Activated CD8-positive, alpha-beta T cell treated with anti-CD3 and anti-CD28 coated beads for 36 hours (primary cell): ENCODE measurements around the gene ADGB. TPM values are rescaled to one million over a fixed set of nuclear protein-coding genes. Genes with fewer than 3 reads are reported as not detected.

Experiments used
- ATAC-seq: fragments of 200-7000 bp; cut with Tn5 transposase; one replicate; pipeline ENCODE4 v1.10.0; 2021; ENCODE audit warnings: mild to moderate bottlenecking, moderate library complexity
- CTCF ChIA-PET: fragments of 350-600 bp; sonication (Branson Sonifier 250); formaldehyde crosslinking; loops from one replicate; lab custom pipeline; 2021; ENCODE audit warnings: antibody characterized with exemption; lab: Charles Lee
- POLR2A ChIA-PET: fragments of 350-600 bp; sonication (Branson Sonifier 250); formaldehyde crosslinking; loops from one replicate; lab custom pipeline; 2021; ENCODE audit warnings: antibody characterized with exemption; lab: Charles Lee
- DNase-seq: peaks from one replicate; pipeline ENCODE4 v3.0.0-alpha.2; 2020
- H3K27ac Mint-ChIP-seq: one replicate; pipeline ENCODE4 v1.8.0; 2021; ENCODE audit warnings: mild to moderate bottlenecking, mixed read lengths
- H3K27me3 Mint-ChIP-seq: one replicate; pipeline ENCODE4 v1.8.0; 2021; ENCODE audit warnings: mixed read lengths
- H3K36me3 Mint-ChIP-seq: one replicate; pipeline ENCODE4 v1.8.0; 2021; ENCODE audit warnings: low read depth, mixed read lengths
- H3K4me1 Mint-ChIP-seq: one replicate; pipeline ENCODE4 v1.8.0; 2021; ENCODE audit warnings: low read depth, mixed read lengths
- H3K4me3 Mint-ChIP-seq: one replicate; pipeline ENCODE4 v1.8.0; 2021; ENCODE audit warnings: mild to moderate bottlenecking, moderate library complexity, mixed read lengths
- H3K9me3 Mint-ChIP-seq: one replicate; pipeline ENCODE4 v1.8.0; 2021; ENCODE audit warnings: mixed read lengths
- CTCF ChIP-seq: fragments of 200-600 bp; IDR thresholded peaks from one replicate; pipeline ENCODE4 v1.8.0; 2022; ENCODE audit warnings: antibody characterized with exemption, mild to moderate bottlenecking
- intact Hi-C: fragments of 100-400 bp; cut with micrococcal nuclease; formaldehyde crosslinking; loops from one replicate; pipeline ENCODE4 v1.10.0; 2022
- total RNA-seq, 2 experiments: library from RNA; stranded (reverse); gene quantifications; one replicate each; pipeline ENCODE4 v1.2.3, GENCODE V29; 2021

The ADGB gene
- total RNA-seq, 2 experiments from 2014 or later = not detected

DNA sequence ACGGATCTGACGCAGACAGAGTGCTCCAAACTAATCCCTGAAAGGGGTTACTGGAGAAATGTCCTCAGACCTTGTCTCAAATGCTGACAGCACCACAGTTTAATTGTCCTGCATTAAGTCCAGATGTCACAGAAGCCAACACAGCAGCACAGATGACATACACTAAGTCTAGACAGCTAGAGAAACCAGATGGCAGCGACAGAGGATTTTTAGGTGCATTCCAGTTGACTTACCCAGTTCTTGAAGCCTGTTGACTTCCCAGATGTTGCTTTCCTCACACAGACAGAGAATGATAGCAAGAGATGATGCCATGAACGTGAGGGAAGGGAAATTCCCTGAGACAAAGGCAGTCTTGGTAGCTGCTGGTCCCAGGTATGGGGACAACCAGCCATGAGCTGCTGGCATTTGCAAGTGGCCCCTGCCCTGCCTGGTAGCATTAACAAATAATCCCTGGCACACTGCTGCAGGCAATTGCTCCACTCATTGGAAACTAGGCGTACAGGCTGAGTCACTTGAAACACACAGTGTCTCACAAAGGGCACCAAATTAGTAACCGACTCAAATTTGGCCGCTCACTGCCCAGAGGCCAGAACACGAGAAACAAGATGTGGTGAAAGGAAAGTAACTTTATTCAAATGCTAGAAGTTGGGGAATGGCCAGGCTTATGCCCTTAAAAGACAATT, 52.2 kb downstream of the ADGB start:
- DNase-seq (no peak), ATAC-seq (no peak)
- intact Hi-C loops = no loop called here
- no peak for TF ChIP-seq CTCF
- Mint-ChIP-seq H3K4me1 (no peaks in the 10 kb centered on the region), H3K36me3 (no peaks in the 10 kb centered on the region), H3K9me3 (no peaks in the 10 kb centered on the region), H3K27ac (no peak overlapping the region), H3K4me3 (no peak overlapping the region), H3K27me3 (no peaks in the 10 kb centered on the region)
- CTCF ChIA-PET = no interaction called here
- POLR2A ChIA-PET = no interaction called here

DNA sequence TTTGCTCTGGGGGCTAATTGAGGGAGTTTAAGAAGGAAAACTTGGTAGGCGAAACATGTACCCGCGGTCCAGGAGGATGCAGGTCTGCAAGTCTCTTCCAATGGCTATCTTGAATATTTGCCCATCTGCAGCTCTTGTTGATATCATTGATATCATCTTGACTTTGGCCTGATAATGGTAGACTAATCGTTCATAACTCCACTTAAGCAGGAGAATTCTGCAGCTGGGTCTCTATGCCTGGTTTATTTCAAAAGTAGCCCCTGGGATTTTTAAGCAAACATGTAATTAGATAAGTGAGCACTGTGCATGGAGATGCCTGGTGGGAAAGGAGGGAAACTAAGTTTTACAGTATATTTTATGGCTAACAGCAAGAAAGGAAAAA, 52.7 kb downstream of the ADGB start:
- no peak overlapping the region for H3K27ac Mint-ChIP-seq
- H3K4me1 Mint-ChIP-seq = no peaks in the 10 kb centered on the region
- ChIA-PET CTCF (no interaction called here), POLR2A (no interaction called here)
- H3K36me3 Mint-ChIP-seq = no peaks in the 10 kb centered on the region
- no peaks in the 10 kb centered on the region for H3K27me3 Mint-ChIP-seq
- no peak for DNase-seq
- no peak for ATAC-seq
- intact Hi-C loops = no loop called here
- no peaks in the 10 kb centered on the region for H3K9me3 Mint-ChIP-seq
- no peak for TF ChIP-seq CTCF
- H3K4me3 Mint-ChIP-seq = no peak overlapping the region

GRCh38 chr6:146657432-146657831, 58.7 kb downstream of the ADGB start:
- Mint-ChIP-seq H3K9me3 (peaks cover 3% of the 10 kb centered on the region), H3K36me3 (no peaks in the 10 kb centered on the region), H3K27me3 (no peaks in the 10 kb centered on the region), H3K27ac (no peak overlapping the region), H3K4me1 (no peaks in the 10 kb centered on the region), H3K4me3 (no peak overlapping the region)
- POLR2A ChIA-PET = no interaction called here
- no peak for ATAC-seq
- no peak for TF ChIP-seq CTCF
- CTCF ChIA-PET = no interaction called here
- no peak for DNase-seq
- intact Hi-C loops = no loop called here

- no peak for DNase-seq
- Mint-ChIP-seq H3K4me1 (no peaks in the 10 kb centered on the region), H3K27ac (no peak overlapping the region), H3K36me3 (no peaks in the 10 kb centered on the region), H3K4me3 (no peak overlapping the region), H3K27me3 (no peaks in the 10 kb centered on the region), H3K9me3 (peaks cover 3% of the 10 kb centered on the region)
- TF ChIP-seq CTCF = no peak
- CTCF ChIA-PET = interaction anchor here (1.6 kb wide), 1 partner anchor 34 kb away, joined by 6 read pairs; no protein-coding TSS in a partner anchor
- intact Hi-C loops = no loop called here
- no peak for ATAC-seq
- POLR2A ChIA-PET = interaction anchor here (0.5 kb wide), 1 partner anchor 23 kb away, joined by 3 read pairs; no protein-coding TSS in a partner anchor
Measured at GRCh38 chr6:146664871-146665360, 66.1 kb downstream of the ADGB start.

- Mint-ChIP-seq H3K4me1 (no peaks in the 10 kb centered on the region), H3K4me3 (no peak overlapping the region), H3K27ac (no peak overlapping the region), H3K36me3 (no peaks in the 10 kb centered on the region), H3K27me3 (no peaks in the 10 kb centered on the region), H3K9me3 (peaks cover 2% of the 10 kb centered on the region)
- no peak for ATAC-seq
- no peak for TF ChIP-seq CTCF
- intact Hi-C loops = no loop called here
- no peak for DNase-seq
- CTCF ChIA-PET = interaction anchor here (1.2 kb wide), 1 partner anchor 14 kb away, joined by 3 read pairs; no protein-coding TSS in a partner anchor
- POLR2A ChIA-PET = no interaction called here
Measured at GRCh38 chr6:146666909-146667308, 68.1 kb downstream of the ADGB start.
